Measurements from ENCODE around the gene LMTK3. TPM values are rescaled to one million over a fixed set of nuclear protein-coding genes. Genes with fewer than 3 reads are reported as not detected.

LMTK3 gene
- polyA plus RNA-seq, 1 of the 3 experiments (the other 2 are of a cell fraction), result 3.2 TPM

- POLR2A ChIA-PET, result no interaction called here
- H3F3A ChIP-seq (replicated peaks; ENCODE audit: insufficient read depth), result peaks cover 11% of the 10 kb centered on the region
- no peaks in the 10 kb centered on the region for H3K27me3 ChIP-seq (ENCODE audit: insufficient read depth)
- H3K9me3 ChIP-seq, result no peaks in the 10 kb centered on the region
- no peak overlapping the region for H3K4me2 ChIP-seq
- H3K9me2 ChIP-seq, result no peaks in the 10 kb centered on the region
- H3K27ac ChIP-seq (ENCODE audit: low read depth in 2 of 2, low read length in 1 of 2), result no peak overlapping the region
- H3K4me3 ChIP-seq (ENCODE audit: low read depth in 2 of 2, low read length in 1 of 2), result no peak overlapping the region
- WGBS (ENCODE audit: low lambda C conversion rate), result 95% methylated on average over 21 of the region's 33 CpGs
- H3K4me1 ChIP-seq (ENCODE audit: control insufficient read depth in 1 of 2, insufficient read depth in 2 of 2, low read depth in 1 of 2, low read length in 1 of 2), result no peaks in the 10 kb centered on the region
- H3K36me3 ChIP-seq (replicated peaks in 1 of 2; ENCODE audit: control insufficient read depth in 1 of 2, insufficient read depth in 2 of 2, low read length in 1 of 2), result peaks cover 35 to 50% of the 10 kb centered on the region in 2 experiments
- H2AFZ ChIP-seq (ENCODE audit: low read depth), result no peak overlapping the region
- no peaks in the 10 kb centered on the region for H4K20me1 ChIP-seq (ENCODE audit: insufficient read depth)
- DNase-seq, result peak; percentile 17
- CTCF ChIA-PET, result interaction anchor here (1.0 kb wide), 1 partner anchor 38 kb away, joined by 3 read pairs; no protein-coding TSS in a partner anchor
- TF ChIP-seq CHD2 (IDR thresholded peaks at IDR 0.05; ENCODE audit: low read length, partially characterized antibody), result no peak
- TF ChIP-seq JUND (IDR thresholded peaks at IDR 0.05), result no peak
- no peak for TF ChIP-seq RAD21 (IDR thresholded peaks at IDR 0.05; ENCODE audit: low read length)
- TF ChIP-seq MEF2A (IDR thresholded peaks at IDR 0.05; ENCODE audit: borderline replicate concordance, low read depth), result no peak
- TF ChIP-seq TEAD4 (IDR thresholded peaks at IDR 0.05; ENCODE audit: borderline replicate concordance, insufficient read depth), result no peak
- TF ChIP-seq YY1 (IDR thresholded peaks at IDR 0.05; ENCODE audit: low read depth), result no peak
- no peak for TF ChIP-seq MXI1 (IDR thresholded peaks at IDR 0.05; ENCODE audit: low read depth, low read length)
- TF ChIP-seq REST (IDR thresholded peaks at IDR 0.05; ENCODE audit: low read depth, low read length), result no peak
- no peak for TF ChIP-seq ELF1 (IDR thresholded peaks at IDR 0.05)
- no peak for TF ChIP-seq RFX5 (IDR thresholded peaks at IDR 0.05; ENCODE audit: low read length)
- TF ChIP-seq NRF1 (IDR thresholded peaks at IDR 0.05; ENCODE audit: low read depth, low read length), result no peak
- no peak for TF ChIP-seq EZH2phosphoT487 (IDR thresholded peaks at IDR 0.05; ENCODE audit: borderline replicate concordance, low read depth)
- TF ChIP-seq ZBTB33 (IDR thresholded peaks at IDR 0.05; ENCODE audit: borderline replicate concordance, low read depth), result no peak
- TF ChIP-seq FOXJ3 (CRISPR knock-in tag; IDR thresholded peaks at IDR 0.05), result no peak
- TF ChIP-seq GATA2 (CRISPR knock-in tag; IDR thresholded peaks at IDR 0.05), result no peak
- TF ChIP-seq TAF1 (IDR thresholded peaks at IDR 0.05; ENCODE audit: borderline replicate concordance, low read depth, low read length), result no peak
- peaks cover 23% of the 10 kb centered on the region for H3K79me2 ChIP-seq (ENCODE audit: insufficient read depth)
- H3K9ac ChIP-seq, result no peak overlapping the region
Measured at GRCh38 chr19:48452289-48453190, 59.1 kb downstream of the LMTK3 start.

Data from SK-N-SH (cell line).